Activated T-cell treated with anti-CD3 and anti-CD28 coated beads, Interleukin-2, amount 50 U/mL, for 72 hours (primary cell): ENCODE measurements around the gene KCNJ13. TPM values are rescaled to one million over a fixed set of nuclear protein-coding genes. Genes with fewer than 3 reads are reported as not detected.

ENCODE experiments used
- ATAC-seq, 2 donors: fragments of 150-1000 bp; cut with Tn5 transposase; replicated peaks in 1 of 2; 2 replicates each; pipeline ENCODE4 v1.10.0; 2021; ENCODE audit warnings: moderate library complexity in 2 of 2, mild to moderate bottlenecking in 1 of 2
- DNase-seq, 2 donors: peaks; one replicate each; pipeline ENCODE4 v3.0.0; 2021 to 2022; ENCODE audit warnings: mixed read lengths in 1 of 2
- H3K27ac Mint-ChIP-seq: one replicate; pipeline ENCODE4 v1.8.0; 2022; ENCODE audit warnings: mild to moderate bottlenecking, moderate library complexity, mixed read lengths
- H3K27me3 Mint-ChIP-seq: one replicate; pipeline ENCODE4 v1.8.0; 2022; ENCODE audit warnings: low read depth, mixed read lengths
- H3K36me3 Mint-ChIP-seq, 2 donors: one replicate each; pipeline ENCODE4 v1.8.0; 2022; ENCODE audit warnings: mixed read lengths in 2 of 2, mild to moderate bottlenecking in 1 of 2; ENCODE audit not compliant: insufficient read depth in 2 of 2
- H3K4me1 Mint-ChIP-seq: one replicate; pipeline ENCODE4 v1.8.0; 2022; ENCODE audit warnings: low read depth, mixed read lengths
- H3K4me3 Mint-ChIP-seq, 2 donors: one replicate each; pipeline ENCODE4 v1.8.0; 2022; ENCODE audit warnings: mild to moderate bottlenecking in 2 of 2, mixed read lengths in 2 of 2, moderate library complexity in 2 of 2
- H3K9me3 Mint-ChIP-seq, 2 donors: one replicate each; pipeline ENCODE4 v1.8.0; 2022; ENCODE audit warnings: mixed read lengths in 2 of 2
- total RNA-seq, 2 donors: library from RNA; stranded (reverse); gene quantifications; one replicate each; pipeline ENCODE4 v1.2.3, GENCODE V29; 2022

Gene KCNJ13
- total RNA-seq: not detected

DNA sequence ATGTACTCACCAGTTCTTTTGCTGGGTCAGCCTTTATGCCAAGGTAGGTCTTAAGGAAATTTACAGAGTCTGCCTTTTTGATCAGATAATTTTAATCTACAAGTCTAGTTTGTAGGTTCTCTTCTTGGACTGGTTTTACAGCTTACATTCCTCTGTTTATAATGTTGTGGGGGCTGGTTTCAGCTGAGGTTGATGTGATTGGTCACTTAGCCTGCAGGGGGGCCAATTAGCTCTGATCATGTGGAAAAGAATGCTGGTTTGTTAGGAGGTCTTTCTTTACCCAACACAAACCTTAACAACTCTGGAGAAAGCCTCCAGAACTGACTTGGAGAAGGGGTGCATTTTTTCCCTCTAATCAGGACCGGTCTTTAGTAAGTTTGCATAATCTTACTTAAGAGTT lies at the start of gene KCNJ13:
Gene KCNJ13, minus strand, starts transcription at position 131 of the 400 bp plus-strand sequence. CDS start 5,203 bp downstream, outside the sequence.
- no peaks in the 10 kb centered on the region for H3K27me3 Mint-ChIP-seq
- DNase-seq (no peak), ATAC-seq (no peak)
- no peak within 1 kb of the TSS for H3K27ac Mint-ChIP-seq
- H3K4me3 Mint-ChIP-seq: no peak within 1 kb of the TSS
- peaks cover 0 to 1% of the 10 kb centered on the region in 2 donors for H3K36me3 Mint-ChIP-seq
- no peaks in the 10 kb centered on the region for H3K9me3 Mint-ChIP-seq
- peaks cover 17% of the 10 kb centered on the region for H3K4me1 Mint-ChIP-seq

DNA sequence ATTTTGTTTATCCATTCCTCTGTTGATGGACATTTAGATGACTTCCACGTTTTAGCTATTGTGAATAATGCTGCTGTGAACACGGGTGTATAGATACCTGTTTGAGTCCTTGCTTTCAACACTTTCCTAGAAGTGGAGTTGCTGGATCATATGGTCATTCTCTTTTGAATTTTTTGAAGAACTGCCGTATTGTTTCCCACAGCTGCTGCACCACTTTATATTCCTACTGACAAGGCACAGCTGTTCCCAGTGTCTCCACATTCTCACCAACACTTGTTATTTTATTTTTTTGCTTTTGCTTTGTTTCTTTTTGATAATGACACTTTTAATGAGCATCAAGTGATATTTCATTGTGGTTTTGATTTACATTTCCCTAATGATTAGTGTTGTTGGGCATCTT lies 41.4 kb upstream of the KCNJ13 start:
- no peaks in the 10 kb centered on the region for H3K9me3 Mint-ChIP-seq
- ATAC-seq: no peak
- no peaks in the 10 kb centered on the region for H3K27me3 Mint-ChIP-seq
- H3K4me3 Mint-ChIP-seq: no peak overlapping the region
- H3K4me1 Mint-ChIP-seq: no peaks in the 10 kb centered on the region
- DNase-seq: no peak
- peaks cover 5 to 24% of the 10 kb centered on the region in 2 donors for H3K36me3 Mint-ChIP-seq
- peak overlapping the region; percentile 80 for H3K27ac Mint-ChIP-seq

DNA sequence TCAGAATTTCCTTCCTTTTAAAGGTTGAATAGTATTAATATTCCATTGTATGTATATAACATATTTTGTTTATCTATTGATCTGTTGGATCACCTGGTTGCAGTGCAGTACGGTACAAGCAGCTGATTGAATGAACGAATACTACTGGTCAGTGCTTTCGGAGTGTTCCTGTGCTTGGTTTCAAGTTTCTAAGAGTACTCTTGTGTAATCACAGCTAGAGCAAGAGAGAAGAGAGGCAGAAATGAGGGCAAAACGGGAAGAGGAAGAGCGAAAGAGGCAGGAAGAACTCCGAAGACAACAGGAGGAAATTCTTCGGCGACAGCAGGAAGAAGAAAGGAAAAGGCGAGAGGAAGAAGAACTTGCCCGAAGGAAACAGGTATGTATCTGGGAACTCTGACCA lies 40.3 kb upstream of the KCNJ13 start:
- H3K4me1 Mint-ChIP-seq: no peaks in the 10 kb centered on the region
- H3K9me3 Mint-ChIP-seq: no peaks in the 10 kb centered on the region
- DNase-seq: no peak
- H3K27me3 Mint-ChIP-seq: no peaks in the 10 kb centered on the region
- ATAC-seq: no peak
- H3K4me3 Mint-ChIP-seq: no peak overlapping the region
- H3K36me3 Mint-ChIP-seq: peaks cover 5 to 31% of the 10 kb centered on the region in 2 donors
- no peak overlapping the region for H3K27ac Mint-ChIP-seq

DNA sequence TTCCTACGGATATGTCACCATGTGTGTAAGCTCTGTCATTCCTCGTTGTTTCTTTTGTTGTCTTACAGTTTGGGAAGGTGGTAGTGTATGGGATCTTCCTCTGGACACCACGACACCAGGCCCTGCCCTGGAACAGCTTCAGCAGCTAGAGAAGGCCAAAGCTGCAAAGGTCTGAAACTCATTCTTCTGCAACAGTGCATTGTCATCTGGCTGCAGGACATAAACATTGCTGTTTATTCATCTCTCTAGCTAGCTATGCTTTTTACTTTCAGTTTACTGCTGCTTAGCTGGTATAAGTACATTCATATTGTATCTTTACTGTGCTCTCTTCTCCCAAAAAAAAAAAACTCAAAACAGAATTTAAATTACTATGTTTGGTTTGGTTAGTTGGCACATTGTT lies 39.2 kb upstream of the KCNJ13 start:
- H3K4me1 Mint-ChIP-seq: no peaks in the 10 kb centered on the region
- DNase-seq (no peak), ATAC-seq (no peak)
- no peaks in the 10 kb centered on the region for H3K27me3 Mint-ChIP-seq
- peak overlapping the region; percentile 33 for H3K27ac Mint-ChIP-seq
- peaks cover 6 to 26% of the 10 kb centered on the region in 2 donors for H3K36me3 Mint-ChIP-seq
- no peak overlapping the region for H3K4me3 Mint-ChIP-seq
- H3K9me3 Mint-ChIP-seq: no peaks in the 10 kb centered on the region

DNA sequence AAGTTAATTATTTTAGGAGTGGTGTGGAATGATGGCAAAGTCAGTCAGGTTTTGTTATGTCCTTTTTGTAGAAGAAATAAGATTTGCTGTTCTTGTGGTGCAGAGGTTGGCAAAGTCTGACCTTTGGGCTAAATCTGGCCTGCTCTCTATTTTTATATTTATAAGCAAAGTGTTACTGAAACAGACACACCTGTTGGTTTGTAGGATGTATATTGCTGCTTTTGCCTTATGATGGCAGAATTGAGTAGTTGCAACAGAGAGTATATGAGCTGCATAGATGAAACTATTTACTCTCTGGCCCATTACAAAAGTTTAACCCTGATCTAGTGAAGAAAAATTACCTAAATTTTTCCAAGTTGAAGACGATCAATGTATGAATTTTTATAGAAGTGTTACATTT lies 34.1 kb upstream of the KCNJ13 start:
- no peak overlapping the region for H3K4me3 Mint-ChIP-seq
- no peaks in the 10 kb centered on the region for H3K27me3 Mint-ChIP-seq
- no peaks in the 10 kb centered on the region for H3K9me3 Mint-ChIP-seq
- no peaks in the 10 kb centered on the region for H3K4me1 Mint-ChIP-seq
- peaks cover 4 to 11% of the 10 kb centered on the region in 2 donors for H3K36me3 Mint-ChIP-seq
- ATAC-seq: no peak
- no peak for DNase-seq
- H3K27ac Mint-ChIP-seq: no peak overlapping the region

DNA sequence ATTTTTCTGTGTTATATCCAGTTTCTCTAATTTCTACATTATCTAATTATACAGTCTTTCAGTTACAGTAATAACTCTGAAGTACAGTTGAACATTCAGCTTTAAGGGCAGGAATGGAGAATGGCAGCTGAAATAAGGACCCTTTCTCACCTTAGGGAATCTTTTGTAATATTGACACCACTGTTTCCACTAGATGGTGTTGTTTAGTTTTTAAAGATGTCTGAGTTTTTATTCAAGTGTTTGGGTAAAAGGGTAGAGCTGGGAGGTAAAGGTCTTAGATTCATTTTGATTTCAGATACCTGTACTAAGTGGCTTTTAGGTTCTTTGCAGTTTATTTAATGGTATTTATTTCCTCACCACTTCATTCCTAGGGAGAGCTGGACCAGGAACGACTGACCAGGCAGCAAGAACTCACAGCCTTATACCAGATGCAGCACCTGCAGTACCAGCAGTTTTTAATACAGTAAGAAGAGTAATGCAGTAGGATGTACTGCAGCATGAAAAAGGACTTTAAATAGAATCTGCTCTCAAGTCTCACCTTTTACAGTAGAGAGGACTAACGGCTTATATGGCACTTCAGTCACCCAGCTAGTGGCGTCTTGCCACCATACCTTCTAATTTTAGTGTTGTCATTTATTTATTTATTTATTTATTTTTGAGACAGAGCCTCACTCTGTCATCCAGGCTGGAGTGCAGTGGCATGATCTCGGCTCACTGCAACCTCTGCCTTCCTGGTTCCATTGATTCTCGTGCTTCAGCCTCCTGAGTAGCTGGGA lies 33.2 kb upstream of the KCNJ13 start:
- Mint-ChIP-seq H3K9me3 (no peaks in the 10 kb centered on the region), H3K27ac (no peak overlapping the region), H3K4me1 (no peaks in the 10 kb centered on the region), H3K4me3 (no peak overlapping the region), H3K36me3 (peaks cover 7 to 13% of the 10 kb centered on the region in 2 donors), H3K27me3 (no peaks in the 10 kb centered on the region)
- DNase-seq: no peak
- ATAC-seq: no peak

DNA sequence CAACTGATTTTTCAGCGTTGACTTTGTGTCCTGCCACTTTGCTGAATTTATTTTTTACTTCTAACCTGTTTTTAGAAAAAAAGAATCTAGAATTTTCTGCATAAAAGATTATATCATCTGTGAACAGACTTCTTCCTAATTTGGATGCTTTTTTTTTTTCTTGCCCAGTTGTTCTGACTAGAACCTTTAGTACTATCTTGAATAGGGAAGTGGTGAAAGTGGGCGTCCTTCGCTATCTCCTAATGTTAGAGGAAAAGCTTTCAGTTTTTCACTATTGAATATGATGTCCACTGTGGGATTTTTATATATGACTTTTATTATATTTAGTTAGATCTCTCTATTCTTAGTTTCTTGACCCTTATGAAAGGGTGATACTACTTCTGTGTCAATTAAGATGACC lies 25.7 kb upstream of the KCNJ13 start:
- no peaks in the 10 kb centered on the region for H3K9me3 Mint-ChIP-seq
- ATAC-seq: no peak
- peaks cover 11 to 36% of the 10 kb centered on the region in 2 donors for H3K36me3 Mint-ChIP-seq
- no peak for DNase-seq
- no peak overlapping the region for H3K27ac Mint-ChIP-seq
- no peaks in the 10 kb centered on the region for H3K4me1 Mint-ChIP-seq
- H3K4me3 Mint-ChIP-seq: no peak overlapping the region
- H3K27me3 Mint-ChIP-seq: no peaks in the 10 kb centered on the region

DNA sequence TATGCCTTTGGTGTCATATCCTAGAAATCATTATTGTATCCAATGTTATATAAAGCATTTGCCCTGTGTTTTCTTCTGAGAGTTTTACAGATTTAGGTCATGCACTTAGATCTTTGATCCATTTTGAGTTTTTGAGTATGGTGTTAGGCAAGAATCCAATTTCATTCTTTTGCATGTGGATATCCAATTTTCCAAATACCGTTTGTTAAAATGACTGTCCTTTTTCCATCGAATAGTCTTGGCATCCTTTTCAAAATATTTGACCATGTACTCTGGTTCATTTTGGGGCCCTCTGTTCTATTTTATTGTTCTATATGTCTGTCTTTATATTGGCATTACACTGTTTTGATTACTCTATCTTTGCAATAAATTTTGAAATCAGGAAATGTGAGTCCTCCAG lies 23.8 kb upstream of the KCNJ13 start:
- peaks cover 10 to 45% of the 10 kb centered on the region in 2 donors for H3K36me3 Mint-ChIP-seq
- H3K27me3 Mint-ChIP-seq: no peaks in the 10 kb centered on the region
- no peaks in the 10 kb centered on the region for H3K4me1 Mint-ChIP-seq
- H3K9me3 Mint-ChIP-seq: no peaks in the 10 kb centered on the region
- H3K4me3 Mint-ChIP-seq: no peak overlapping the region
- H3K27ac Mint-ChIP-seq: no peak overlapping the region
- ATAC-seq: no peak
- DNase-seq: no peak

DNA sequence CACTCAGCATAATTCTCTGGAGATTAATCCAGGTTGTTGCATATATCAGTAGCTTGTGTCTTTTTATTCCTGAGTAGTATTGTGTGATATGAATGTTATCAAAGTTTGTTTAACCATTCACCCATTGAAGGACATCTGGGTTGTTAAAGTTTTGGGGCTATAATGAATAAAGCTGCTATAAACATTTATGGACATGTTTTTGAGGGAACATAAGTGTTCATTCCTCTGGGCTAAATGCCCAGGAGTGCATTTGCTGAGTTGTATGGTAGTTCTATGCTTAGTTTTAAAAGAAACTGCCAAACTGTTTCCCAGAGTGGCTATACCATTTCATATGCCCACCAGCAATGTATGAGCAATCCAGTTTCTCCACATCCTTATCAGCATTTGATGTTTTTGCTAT lies 21.8 kb upstream of the KCNJ13 start:
- no peak for DNase-seq
- no peak overlapping the region for H3K27ac Mint-ChIP-seq
- no peaks in the 10 kb centered on the region for H3K9me3 Mint-ChIP-seq
- H3K36me3 Mint-ChIP-seq: peaks cover 7 to 40% of the 10 kb centered on the region in 2 donors
- H3K27me3 Mint-ChIP-seq: no peaks in the 10 kb centered on the region
- no peak for ATAC-seq
- no peak overlapping the region for H3K4me3 Mint-ChIP-seq
- no peaks in the 10 kb centered on the region for H3K4me1 Mint-ChIP-seq

DNA sequence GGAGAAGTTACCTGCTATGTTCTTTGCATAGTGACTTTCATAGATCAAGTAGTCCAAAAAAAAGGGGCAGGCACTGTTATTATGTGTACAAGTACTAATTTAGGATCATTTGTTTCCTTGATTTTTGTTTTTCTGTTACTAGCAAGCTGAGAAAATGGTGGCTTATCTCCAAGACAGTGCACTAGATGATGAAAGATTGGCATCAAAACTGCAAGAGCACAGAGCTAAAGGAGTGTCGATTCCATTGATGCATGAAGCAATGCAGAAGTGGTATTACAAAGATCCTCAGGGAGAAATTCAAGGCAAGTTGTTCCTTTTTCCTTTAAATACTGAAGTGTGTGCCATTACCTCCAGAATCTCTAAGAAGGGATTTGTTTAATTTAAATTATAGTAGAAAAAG lies 19.6 kb upstream of the KCNJ13 start:
- Mint-ChIP-seq H3K4me3 (no peak overlapping the region), H3K27me3 (no peaks in the 10 kb centered on the region), H3K36me3 (peaks cover 7 to 30% of the 10 kb centered on the region in 2 donors), H3K27ac (peak overlapping the region; percentile 13), H3K4me1 (no peaks in the 10 kb centered on the region), H3K9me3 (no peaks in the 10 kb centered on the region)
- ATAC-seq: no peak
- DNase-seq: no peak

DNA sequence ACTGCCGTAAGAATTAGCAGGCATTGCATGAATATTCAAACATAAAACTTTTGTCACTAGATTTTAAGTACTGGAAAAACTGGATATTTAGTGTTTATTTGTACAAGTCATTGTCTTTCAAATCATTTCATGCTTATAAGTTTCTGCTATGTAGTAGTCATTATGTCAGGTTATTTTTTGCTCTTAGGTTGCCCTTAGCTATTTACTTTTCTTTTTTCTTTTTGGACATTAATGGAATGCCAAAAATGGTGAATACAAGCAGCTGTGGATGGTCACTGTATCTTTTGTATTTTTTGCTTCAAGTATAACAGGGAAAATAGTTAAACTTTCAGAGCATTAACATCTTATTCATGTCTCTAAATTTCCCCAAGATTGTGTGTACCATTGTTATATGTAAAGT lies 18.6 kb upstream of the KCNJ13 start:
- Mint-ChIP-seq H3K27me3 (no peaks in the 10 kb centered on the region), H3K36me3 (peaks cover 7 to 33% of the 10 kb centered on the region in 2 donors)

DNA sequence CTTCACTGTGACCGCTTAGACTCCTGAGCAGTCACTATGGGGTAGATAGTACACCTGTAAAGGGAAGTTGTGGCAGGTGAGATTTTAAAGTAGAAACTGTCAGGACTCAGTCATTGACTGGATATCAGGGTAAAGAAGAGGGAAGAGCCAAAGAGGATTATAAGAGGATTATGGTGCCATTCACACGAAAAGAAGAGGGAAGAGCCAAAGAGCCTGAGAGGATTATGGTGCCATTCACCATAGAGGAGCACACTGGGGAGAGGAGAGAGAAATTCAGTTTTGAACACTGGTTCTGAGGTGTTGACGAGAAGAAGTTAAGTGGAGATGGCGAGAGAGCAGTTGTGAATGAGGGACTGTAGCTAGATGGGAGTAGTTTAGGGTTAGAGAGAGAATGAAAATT lies 16.9 kb upstream of the KCNJ13 start:
- Mint-ChIP-seq H3K4me3 (no peak overlapping the region), H3K27ac (no peak overlapping the region), H3K4me1 (no peaks in the 10 kb centered on the region)

More for the DNA sequence above, 18.6 kb upstream of the KCNJ13 start:
- no peak overlapping the region for H3K27ac Mint-ChIP-seq
- no peaks in the 10 kb centered on the region for H3K9me3 Mint-ChIP-seq
- ATAC-seq (no peak), DNase-seq (no peak)
- H3K4me3 Mint-ChIP-seq: no peak overlapping the region
- no peaks in the 10 kb centered on the region for H3K4me1 Mint-ChIP-seq

DNA sequence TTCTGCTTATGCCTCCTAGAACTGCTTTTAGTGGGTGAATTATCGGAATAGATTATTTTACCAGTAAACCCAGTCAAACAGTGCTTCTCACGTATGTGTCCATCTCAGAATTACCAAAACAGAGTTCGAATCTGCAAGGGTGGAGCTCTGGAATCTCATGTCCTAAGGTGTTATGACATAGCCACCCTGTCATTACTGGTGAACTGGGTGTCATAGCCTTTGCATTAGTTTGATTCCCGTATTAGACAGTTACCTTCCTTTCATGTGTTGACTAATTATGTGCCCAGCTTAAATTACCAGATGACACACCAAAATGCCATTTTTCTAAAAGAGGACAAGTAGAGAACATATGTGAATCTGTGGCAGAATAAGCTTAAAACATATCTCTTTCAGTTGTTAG lies 15.2 kb upstream of the KCNJ13 start:
- Mint-ChIP-seq H3K27me3 (no peaks in the 10 kb centered on the region), H3K36me3 (peaks cover 4 to 38% of the 10 kb centered on the region in 2 donors), H3K4me1 (no peaks in the 10 kb centered on the region), H3K9me3 (no peaks in the 10 kb centered on the region), H3K27ac (no peak overlapping the region), H3K4me3 (no peak overlapping the region)
- DNase-seq (no peak), ATAC-seq (no peak)

More for the DNA sequence above, 16.9 kb upstream of the KCNJ13 start:
- ATAC-seq: no peak
- Mint-ChIP-seq H3K27me3 (no peaks in the 10 kb centered on the region), H3K36me3 (peaks cover 3 to 31% of the 10 kb centered on the region in 2 donors), H3K9me3 (no peaks in the 10 kb centered on the region)
- no peak for DNase-seq

DNA sequence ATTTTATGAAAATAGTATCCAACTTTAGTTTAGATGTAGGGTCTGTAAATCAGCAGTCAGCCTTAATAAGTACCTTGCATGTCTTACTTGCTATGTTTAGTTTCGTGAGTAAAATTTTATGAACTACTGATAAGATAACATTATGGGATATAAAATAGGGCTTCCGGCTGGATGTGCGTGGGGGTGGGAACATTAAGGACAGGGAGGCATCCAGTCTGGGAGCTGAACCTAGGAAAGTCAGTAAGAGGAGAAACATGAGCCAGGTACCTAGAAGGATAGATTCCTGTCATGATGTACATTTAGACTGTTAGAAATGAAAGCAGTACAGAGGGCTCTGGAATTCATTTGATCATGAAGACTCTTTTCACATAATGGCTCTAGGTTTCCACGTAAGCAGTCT lies 12.7 kb upstream of the KCNJ13 start:
- H3K27ac Mint-ChIP-seq: no peak overlapping the region
- no peaks in the 10 kb centered on the region for H3K9me3 Mint-ChIP-seq
- peaks cover 4 to 31% of the 10 kb centered on the region in 2 donors for H3K36me3 Mint-ChIP-seq
- H3K4me1 Mint-ChIP-seq: no peaks in the 10 kb centered on the region
- no peak for ATAC-seq
- H3K4me3 Mint-ChIP-seq: no peak overlapping the region
- DNase-seq: no peak
- no peaks in the 10 kb centered on the region for H3K27me3 Mint-ChIP-seq
